SH-SY5Y (cell line): ENCODE data around the gene FSCB.

Source experiments
- GATA2 ChIP-seq: IDR thresholded peaks from 2 replicates; pipeline ENCODE4 v1.6.1; 2011; ENCODE audit warnings: mild to moderate bottlenecking, low read depth, low read length
- GATA3 ChIP-seq: IDR thresholded peaks from 2 replicates; pipeline ENCODE4 v1.6.1; 2011; ENCODE audit warnings: low read depth, mild to moderate bottlenecking, low read length, moderate library complexity

Gene FSCB

GRCh38 chr14:44507183-44507582 lies at the start of gene FSCB:
Gene FSCB, minus strand, starts transcription at chr14:44507283. Its CDS starts 296 bp downstream, at chr14:44506987.
- no peak for TF ChIP-seq GATA3
- TF ChIP-seq GATA2: no peak

- TF ChIP-seq GATA3 (no peak), GATA2 (no peak)
These were observed 24.6 kb upstream of the FSCB start for GRCh38 chr14:44531658-44532057.

- TF ChIP-seq GATA2 (no peak), GATA3 (no peak)
These were observed 23.4 kb upstream of the FSCB start for GRCh38 chr14:44530475-44530874.

GRCh38 chr14:44529026-44529425 lies 21.9 kb upstream of the FSCB start:
- TF ChIP-seq GATA3: no peak
- no peak for TF ChIP-seq GATA2

- no peak for TF ChIP-seq GATA3
- TF ChIP-seq GATA2: no peak
These were observed 21.1 kb upstream of the FSCB start for GRCh38 chr14:44528180-44528579.

GRCh38 chr14:44525237-44525636 lies 18.2 kb upstream of the FSCB start:
- TF ChIP-seq GATA2 (no peak), GATA3 (no peak)

GRCh38 chr14:44508834-44509233 lies 1.8 kb upstream of the FSCB start:
- TF ChIP-seq GATA3 (no peak), GATA2 (no peak)

GRCh38 chr14:44505588-44505987 lies 1.5 kb downstream of the FSCB start:
- no peak for TF ChIP-seq GATA3
- no peak for TF ChIP-seq GATA2

- TF ChIP-seq GATA2 (no peak), GATA3 (no peak)
These were observed 9.9 kb downstream of the FSCB start for GRCh38 chr14:44497148-44497547.

- no peak for TF ChIP-seq GATA2
These were observed 12.9 kb downstream of the FSCB start for GRCh38 chr14:44494137-44494536.

GRCh38 chr14:44490966-44491365 lies 16.1 kb downstream of the FSCB start:
- no peak for TF ChIP-seq GATA2
- no peak for TF ChIP-seq GATA3

- TF ChIP-seq GATA3 (no peak), GATA2 (no peak)
These were observed 29.1 kb downstream of the FSCB start for GRCh38 chr14:44477953-44478352.

- TF ChIP-seq GATA2: no peak
- TF ChIP-seq GATA3: no peak
These were observed 38.3 kb downstream of the FSCB start for GRCh38 chr14:44468771-44469170.

GRCh38 chr14:44463356-44464004 lies 43.6 kb downstream of the FSCB start:
- TF ChIP-seq GATA2: no peak
- TF ChIP-seq GATA3: no peak

- TF ChIP-seq GATA3 (no peak), GATA2 (no peak)
These were observed 44.7 kb downstream of the FSCB start for GRCh38 chr14:44462381-44462780.

- TF ChIP-seq GATA2 (no peak), GATA3 (no peak)
These were observed 45.3 kb downstream of the FSCB start for GRCh38 chr14:44461811-44462210.
